Duodenal mucosa (tissue), 2 donors: ENCODE results near the gene SSH3.

Source experiments
- H3K27ac ChIP-seq: one replicate; pipeline ENCODE4 v1.7.0; 2013; ENCODE audit warnings: low read depth, low read length
- H3K27me3 ChIP-seq, 2 donors: one replicate each; pipeline ENCODE4 v1.7.0; 2013; ENCODE audit warnings: low read length in 2 of 2, control low read depth in 1 of 2; ENCODE audit not compliant: insufficient read depth in 2 of 2, control insufficient read depth in 1 of 2
- H3K36me3 ChIP-seq, 2 donors: one replicate each; pipeline ENCODE4 v1.7.0; 2013; ENCODE audit warnings: low read length in 2 of 2, control low read depth in 1 of 2; ENCODE audit not compliant: insufficient read depth in 2 of 2, control insufficient read depth in 1 of 2
- H3K4me1 ChIP-seq, 2 donors: one replicate each; pipeline ENCODE4 v1.7.0; 2013; ENCODE audit warnings: low read length in 2 of 2, control low read depth in 1 of 2; ENCODE audit not compliant: insufficient read depth in 2 of 2, control insufficient read depth in 1 of 2
- H3K4me3 ChIP-seq, 2 donors: one replicate each; pipeline ENCODE4 v1.7.0; 2013; ENCODE audit warnings: low read length in 2 of 2, low read depth in 1 of 2
- H3K9ac ChIP-seq, 2 donors: one replicate each; pipeline ENCODE4 v1.7.0; 2013; ENCODE audit warnings: low read length in 2 of 2, low read depth in 1 of 2
- H3K9me3 ChIP-seq, 2 donors: one replicate each; pipeline ENCODE4 v1.7.0; 2013; ENCODE audit warnings: low read length in 2 of 2, control low read depth in 1 of 2; ENCODE audit not compliant: control insufficient read depth in 1 of 2

SSH3 gene

DNA sequence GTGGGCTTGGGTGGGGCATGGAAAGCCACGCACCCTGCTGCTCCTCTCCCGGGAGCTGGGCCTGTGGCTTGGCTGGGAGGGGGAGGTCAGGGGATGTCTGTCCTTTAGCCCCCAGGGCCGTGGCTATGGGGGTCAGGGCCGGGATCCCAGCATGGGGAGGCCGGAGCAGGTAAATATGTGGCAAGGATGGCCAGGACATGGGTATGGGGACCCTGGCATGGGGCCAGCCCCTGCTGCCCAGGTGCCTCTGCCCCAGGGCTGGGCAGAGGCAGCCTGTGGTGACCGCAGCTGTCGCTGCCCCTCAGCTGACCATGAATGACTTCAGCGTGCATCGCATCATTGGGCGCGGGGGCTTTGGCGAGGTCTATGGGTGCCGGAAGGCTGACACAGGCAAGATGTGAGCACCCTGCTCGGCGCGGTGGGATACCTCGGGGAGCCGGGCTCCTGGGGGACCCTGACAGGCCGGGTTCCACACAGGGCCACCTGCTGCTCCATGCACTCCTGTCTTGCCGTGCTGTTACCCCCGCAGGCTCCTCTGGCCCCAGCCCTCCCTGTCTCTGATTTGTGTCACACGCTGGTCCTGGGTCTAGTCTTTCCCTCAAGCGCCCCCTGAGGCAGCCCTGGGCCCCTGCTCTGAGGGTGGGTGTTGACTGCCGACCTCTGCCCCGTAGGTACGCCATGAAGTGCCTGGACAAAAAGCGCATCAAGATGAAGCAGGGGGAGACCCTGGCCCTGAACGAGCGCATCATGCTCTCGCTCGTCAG lies 22.4 kb upstream of the SSH3 start:
- H3K36me3 ChIP-seq = peaks cover 59 to 77% of the 10 kb centered on the region in 2 donors
- H3K4me1 ChIP-seq = peaks cover 29 to 37% of the 10 kb centered on the region in 2 donors

DNA sequence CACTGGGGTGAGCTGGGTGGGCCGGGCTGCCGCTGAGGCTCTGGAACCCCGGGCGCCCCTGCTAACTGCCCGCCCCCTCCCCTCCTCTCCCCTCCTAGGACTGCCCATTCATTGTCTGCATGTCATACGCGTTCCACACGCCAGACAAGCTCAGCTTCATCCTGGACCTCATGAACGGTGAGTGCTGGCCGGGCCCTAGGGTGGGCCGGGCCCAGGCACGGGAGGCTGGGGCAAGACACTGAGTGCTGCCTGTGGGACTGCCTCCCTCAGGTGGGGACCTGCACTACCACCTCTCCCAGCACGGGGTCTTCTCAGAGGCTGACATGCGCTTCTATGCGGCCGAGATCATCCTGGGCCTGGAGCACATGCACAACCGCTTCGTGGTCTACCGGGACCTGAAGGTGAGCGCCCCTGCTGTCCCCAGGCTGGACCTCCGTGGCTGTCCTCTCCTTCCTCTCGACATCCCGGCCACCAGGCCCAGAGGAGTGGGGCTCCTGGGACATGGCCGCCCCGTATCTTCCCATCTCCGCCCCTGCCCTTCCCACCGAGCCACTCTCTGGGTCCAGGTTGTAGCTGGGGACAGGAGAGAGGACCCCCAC lies 21.7 kb upstream of the SSH3 start:
- Histone ChIP-seq H3K27ac (no peak overlapping the region), H3K36me3 (peaks cover 63 to 84% of the 10 kb centered on the region in 2 donors), H3K27me3 (no peaks in the 10 kb centered on the region), H3K4me1 (peaks cover 26 to 33% of the 10 kb centered on the region in 2 donors), H3K4me3 (no peak overlapping the region), H3K9ac (no peak overlapping the region), H3K9me3 (no peaks in the 10 kb centered on the region)

More for the DNA sequence above, 22.4 kb upstream of the SSH3 start:
- H3K9me3 ChIP-seq = no peaks in the 10 kb centered on the region
- H3K27me3 ChIP-seq = no peaks in the 10 kb centered on the region
- H3K4me3 ChIP-seq = no peak overlapping the region
- no peak overlapping the region for H3K9ac ChIP-seq
- H3K27ac ChIP-seq = no peak overlapping the region

DNA sequence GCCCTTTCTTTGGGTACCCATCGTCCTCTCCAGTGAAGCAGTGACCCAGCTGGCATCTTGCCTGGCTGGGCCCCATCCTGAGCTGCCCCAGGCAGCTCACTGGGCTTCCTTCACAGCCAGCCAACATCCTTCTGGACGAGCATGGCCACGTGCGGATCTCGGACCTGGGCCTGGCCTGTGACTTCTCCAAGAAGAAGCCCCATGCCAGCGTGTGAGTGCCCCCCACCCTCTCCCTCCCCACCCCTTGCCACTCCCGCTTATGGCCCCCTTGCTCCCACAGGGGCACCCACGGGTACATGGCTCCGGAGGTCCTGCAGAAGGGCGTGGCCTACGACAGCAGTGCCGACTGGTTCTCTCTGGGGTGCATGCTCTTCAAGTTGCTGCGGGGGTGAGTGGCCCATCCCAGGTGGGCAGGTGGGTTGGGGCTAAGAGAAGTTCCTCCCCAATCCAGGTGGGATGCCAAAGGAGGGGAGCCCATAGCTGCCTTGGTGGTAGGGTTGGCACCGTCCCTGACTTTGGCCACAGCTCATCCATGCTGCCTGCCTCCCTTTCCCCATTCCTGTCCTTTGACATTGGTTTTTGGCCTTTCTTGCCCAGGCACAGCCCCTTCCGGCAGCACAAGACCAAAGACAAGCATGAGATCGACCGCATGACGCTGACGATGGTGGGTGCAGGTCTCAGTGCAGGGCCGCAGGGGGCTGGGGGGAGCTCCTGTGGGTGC lies 21.0 kb upstream of the SSH3 start:
- Histone ChIP-seq H3K27me3 (no peaks in the 10 kb centered on the region), H3K4me3 (no peak overlapping the region), H3K4me1 (peaks cover 25 to 33% of the 10 kb centered on the region in 2 donors), H3K9ac (no peak overlapping the region), H3K36me3 (peaks cover 65 to 89% of the 10 kb centered on the region in 2 donors), H3K27ac (no peak overlapping the region), H3K9me3 (no peaks in the 10 kb centered on the region)

GRCh38 chr11:67282876-67283371 lies 20.4 kb upstream of the SSH3 start:
- no peaks in the 10 kb centered on the region for H3K9me3 ChIP-seq
- no peak overlapping the region for H3K27ac ChIP-seq
- H3K27me3 ChIP-seq = no peaks in the 10 kb centered on the region
- peaks cover 26 to 34% of the 10 kb centered on the region in 2 donors for H3K4me1 ChIP-seq
- no peak overlapping the region for H3K4me3 ChIP-seq
- H3K9ac ChIP-seq = no peak overlapping the region
- peaks cover 65 to 88% of the 10 kb centered on the region in 2 donors for H3K36me3 ChIP-seq

DNA sequence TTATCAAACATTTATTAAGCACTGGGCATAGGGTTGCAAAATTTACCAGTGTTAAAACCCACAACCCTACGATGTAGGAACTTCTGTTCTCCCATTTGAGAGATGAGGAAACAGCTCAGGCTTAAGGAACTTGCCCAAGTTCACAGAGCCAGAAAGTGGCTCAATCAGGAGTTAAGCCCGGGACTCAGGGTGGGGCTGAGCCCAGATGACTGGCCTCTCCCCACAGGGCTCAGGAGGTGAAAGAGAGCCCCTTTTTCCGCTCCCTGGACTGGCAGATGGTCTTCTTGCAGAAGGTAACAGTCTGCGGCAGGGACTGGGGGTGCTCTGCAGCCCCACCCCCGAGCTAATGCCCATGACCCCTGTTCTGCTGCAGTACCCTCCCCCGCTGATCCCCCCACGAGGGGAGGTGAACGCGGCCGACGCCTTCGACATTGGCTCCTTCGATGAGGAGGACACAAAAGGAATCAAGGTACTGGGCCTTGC lies 19.8 kb upstream of the SSH3 start:
- H3K9ac ChIP-seq = no peak overlapping the region
- H3K27me3 ChIP-seq = no peaks in the 10 kb centered on the region
- no peak overlapping the region for H3K4me3 ChIP-seq
- H3K4me1 ChIP-seq = peaks cover 28 to 32% of the 10 kb centered on the region in 2 donors
- H3K27ac ChIP-seq = no peak overlapping the region
- H3K36me3 ChIP-seq = peaks cover 65 to 82% of the 10 kb centered on the region in 2 donors
- no peaks in the 10 kb centered on the region for H3K9me3 ChIP-seq

- Histone ChIP-seq H3K4me3 (no peak overlapping the region), H3K9ac (no peak overlapping the region), H3K9me3 (no peaks in the 10 kb centered on the region), H3K27me3 (no peaks in the 10 kb centered on the region), H3K27ac (no peak overlapping the region), H3K36me3 (peaks cover 52 to 70% of the 10 kb centered on the region in 2 donors), H3K4me1 (peaks cover 26 to 28% of the 10 kb centered on the region in 2 donors)
Observed at GRCh38 chr11:67284811-67285540, 18.4 kb upstream of the SSH3 start.

- no peak overlapping the region for H3K4me3 ChIP-seq
- H3K27me3 ChIP-seq = no peaks in the 10 kb centered on the region
- H3K9me3 ChIP-seq = no peaks in the 10 kb centered on the region
- H3K27ac ChIP-seq = peak overlapping the region; percentile 67
- H3K9ac ChIP-seq = no peak overlapping the region
- H3K4me1 ChIP-seq = peaks cover 34% of the 10 kb centered on the region in 2 donors
- peaks cover 44 to 68% of the 10 kb centered on the region in 2 donors for H3K36me3 ChIP-seq
Observed at GRCh38 chr11:67285541-67286498, 17.5 kb upstream of the SSH3 start.

GRCh38 chr11:67286621-67287333 lies 16.6 kb upstream of the SSH3 start:
- H3K9me3 ChIP-seq = no peaks in the 10 kb centered on the region
- no peaks in the 10 kb centered on the region for H3K27me3 ChIP-seq
- peak overlapping the region; percentile 95 for H3K27ac ChIP-seq
- peak overlapping the region; percentile 0 to 71 for H3K9ac ChIP-seq
- H3K4me1 ChIP-seq = peaks cover 34 to 36% of the 10 kb centered on the region in 2 donors
- no peak overlapping the region for H3K4me3 ChIP-seq
- peaks cover 40 to 63% of the 10 kb centered on the region in 2 donors for H3K36me3 ChIP-seq
